OCI-LY7 (cell line): ENCODE measurements around the gene PLPPR3. TPM values are rescaled to one million over a fixed set of nuclear protein-coding genes. Genes with fewer than 3 reads are reported as not detected.

Source experiments
- BruUV-seq: library from RNA; stranded (reverse); fragments of 400-500 nt; replicated peaks from 2 replicates; lab custom pipeline; 2021; lab: Mats Ljungman, UMichigan
- CTCF ChIA-PET: fragments of 300-600 bp; sonication (Branson Sonifier 250); formaldehyde crosslinking; loops from one replicate; lab custom pipeline; 2022; ENCODE audit warnings: antibody characterized with exemption; ENCODE audit not compliant: unreplicated experiment; lab: Charles Lee
- POLR2A ChIA-PET: fragments of 300-600 bp; sonication (Branson Sonifier 250); formaldehyde crosslinking; loops from one replicate; lab custom pipeline; 2022; ENCODE audit warnings: antibody characterized with exemption; lab: Charles Lee
- DNase-seq: peaks from one replicate; pipeline ENCODE4 v3.0.0-alpha.2; 2015; ENCODE audit warnings: low spot score
- H2AFZ ChIP-seq: fragments of 200-600 bp; sonication (generic), shearing (Covaris generic); 2 replicates; pipeline ENCODE4 v1.6.1; 2014; ENCODE audit warnings: mild to moderate bottlenecking, antibody characterized with exemption, low read length, moderate library complexity
- H3K27ac ChIP-seq: fragments of 200-600 bp; sonication (generic); 2 replicates; pipeline ENCODE4 v1.5.1; 2014; ENCODE audit warnings: mixed run types, low read depth, mild to moderate bottlenecking, moderate library complexity, low read length, inconsistent platforms; ENCODE audit not compliant: poor library complexity, severe bottlenecking
- H3K36me3 ChIP-seq: fragments of 200-600 bp; sonication (generic); 2 replicates; pipeline ENCODE4 v1.6.1; 2014; ENCODE audit warnings: mild to moderate bottlenecking, antibody characterized with exemption, low read length, moderate library complexity, mixed read lengths; ENCODE audit not compliant: insufficient read depth
- H3K4me1 ChIP-seq: fragments of 200-600 bp; sonication (generic); 2 replicates; pipeline ENCODE4 v1.5.1; 2014; ENCODE audit warnings: mild to moderate bottlenecking, low read length; ENCODE audit not compliant: insufficient read depth, poor library complexity, severe bottlenecking
- H3K4me2 ChIP-seq: fragments of 200-600 bp; sonication (generic); 2 replicates; pipeline ENCODE4 v1.6.1; 2014; ENCODE audit warnings: mild to moderate bottlenecking, low read length
- H3K4me3 ChIP-seq: fragments of 200-600 bp; sonication (generic); 2 replicates; pipeline ENCODE4 v1.5.1; 2014; ENCODE audit warnings: mild to moderate bottlenecking, low read depth, low read length; ENCODE audit not compliant: poor library complexity, severe bottlenecking
- H3K79me2 ChIP-seq: fragments of 200-600 bp; sonication (generic); 2 replicates; pipeline ENCODE4 v1.6.1; 2016; ENCODE audit warnings: low read depth, mild to moderate bottlenecking, low read length, moderate library complexity, mixed read lengths; ENCODE audit not compliant: insufficient read depth
- H3K9me2 ChIP-seq: fragments of 200-600 bp; sonication (generic); 2 replicates; pipeline ENCODE4 v1.6.1; 2016; ENCODE audit warnings: mild to moderate bottlenecking, low read length, mixed read lengths; ENCODE audit not compliant: insufficient read depth
- H3K9me3 ChIP-seq: fragments of 200-600 bp; sonication (generic); 2 replicates; pipeline ENCODE4 v1.6.1; 2014; ENCODE audit warnings: mild to moderate bottlenecking, mixed run types, low read length, mixed read lengths
- H4K20me1 ChIP-seq: fragments of 200-600 bp; sonication (generic); 2 replicates; pipeline ENCODE4 v1.6.1; 2014; ENCODE audit warnings: mild to moderate bottlenecking, antibody characterized with exemption, low read length, moderate library complexity, mixed read lengths; ENCODE audit not compliant: insufficient read depth
- EZH2phosphoT487 ChIP-seq: fragments of 200-600 bp; sonication (generic); IDR thresholded peaks from 2 replicates; pipeline ENCODE4 v1.6.1; 2018; ENCODE audit warnings: low read depth, borderline replicate concordance, mild to moderate bottlenecking, mixed run types, antibody characterized with exemption, low read length, moderate library complexity, mixed read lengths
- intact Hi-C: fragments of 100-400 bp; cut with micrococcal nuclease; formaldehyde crosslinking; loops from one replicate; pipeline ENCODE4 v1.10.0; 2022; ENCODE audit not compliant: unreplicated experiment
- total RNA-seq, 2 experiments: library from RNA; depleted of rRNA in 1 of 2; stranded (reverse); fragments of >200 nt in 1 of 2; shearing (Covaris generic) in 1 of 2; gene quantifications; 2 replicates each; pipeline ENCODE4 v1.2.3, GENCODE V29; 2014 to 2022
- TF ChIP-seq, protein P1 (sequence below): fragments of 200-600 bp; sonication (generic); conservative IDR thresholded peaks from 2 replicates; pipeline ENCODE4 v1.5.1; 2014; ENCODE audit warnings: mild to moderate bottlenecking, antibody characterized with exemption, low read length, moderate library complexity, mixed read lengths

Gene PLPPR3
- total RNA-seq, 2 experiments from 2014 or later = not detected

DNA sequence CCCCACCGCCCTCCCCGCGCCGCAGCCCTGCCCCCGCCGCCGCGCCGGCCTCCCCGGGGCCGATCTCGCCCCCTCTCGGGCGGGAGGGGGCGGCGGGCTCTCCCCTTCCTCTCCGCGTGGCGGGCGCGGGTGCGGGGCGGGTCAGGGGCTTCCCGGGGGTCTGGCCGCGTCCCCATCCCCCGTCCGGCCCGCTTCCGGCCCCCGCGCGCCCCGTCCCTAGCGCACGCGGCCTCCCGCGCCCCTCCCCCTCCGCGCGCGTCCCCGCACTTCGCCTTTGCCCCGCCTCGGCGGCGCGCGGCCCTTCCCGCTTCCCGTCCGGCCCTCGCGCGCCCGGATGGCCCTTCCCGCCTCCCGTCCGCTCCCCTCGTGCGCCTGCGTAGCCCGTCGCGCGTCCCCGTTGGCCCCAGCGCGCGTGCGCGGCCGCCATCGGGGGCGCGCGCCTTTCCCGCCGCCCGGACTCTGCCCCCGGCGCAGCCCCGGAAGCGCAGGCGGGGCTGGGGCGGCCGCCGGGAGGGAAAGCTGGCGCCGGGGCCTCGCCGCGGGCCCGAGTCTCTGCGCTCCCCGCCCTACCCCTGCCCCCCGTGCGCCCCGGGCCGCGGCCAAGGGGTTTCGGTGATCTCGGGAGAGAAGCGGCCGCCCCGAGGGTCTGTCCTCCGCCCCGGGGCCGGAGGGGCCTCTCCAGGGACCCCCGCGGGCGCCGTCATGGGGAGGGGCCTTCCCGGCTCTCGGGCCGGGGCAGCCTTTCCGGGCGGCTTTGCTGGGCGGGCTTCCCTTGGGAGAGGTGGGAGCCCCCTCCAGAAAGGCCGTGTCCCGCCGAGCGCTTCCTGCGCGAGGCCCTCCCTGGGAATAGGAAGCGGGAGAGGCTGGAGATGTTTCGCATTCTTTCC lies 24.0 kb downstream of the PLPPR3 start:
- Histone ChIP-seq H3K36me3 (peaks cover 49% of the 10 kb centered on the region), H3K4me3 (peak overlapping the region; percentile 98), H3K27ac (peak overlapping the region; percentile 79), H3K79me2 (peaks cover 49% of the 10 kb centered on the region), H3K4me2 (peak overlapping the region; percentile 94), H3K4me1 (peaks cover 21% of the 10 kb centered on the region), H2AFZ (no peak overlapping the region), H3K9me2 (no peaks in the 10 kb centered on the region), H3K9me3 (no peaks in the 10 kb centered on the region), H4K20me1 (peaks cover 45% of the 10 kb centered on the region)
- ChIA-PET CTCF (no interaction called here), POLR2A (no interaction called here)
- peak; percentile 94 for DNase-seq
- TF ChIP-seq EZH2phosphoT487 = no peak
- TF ChIP-seq, protein P1, sequence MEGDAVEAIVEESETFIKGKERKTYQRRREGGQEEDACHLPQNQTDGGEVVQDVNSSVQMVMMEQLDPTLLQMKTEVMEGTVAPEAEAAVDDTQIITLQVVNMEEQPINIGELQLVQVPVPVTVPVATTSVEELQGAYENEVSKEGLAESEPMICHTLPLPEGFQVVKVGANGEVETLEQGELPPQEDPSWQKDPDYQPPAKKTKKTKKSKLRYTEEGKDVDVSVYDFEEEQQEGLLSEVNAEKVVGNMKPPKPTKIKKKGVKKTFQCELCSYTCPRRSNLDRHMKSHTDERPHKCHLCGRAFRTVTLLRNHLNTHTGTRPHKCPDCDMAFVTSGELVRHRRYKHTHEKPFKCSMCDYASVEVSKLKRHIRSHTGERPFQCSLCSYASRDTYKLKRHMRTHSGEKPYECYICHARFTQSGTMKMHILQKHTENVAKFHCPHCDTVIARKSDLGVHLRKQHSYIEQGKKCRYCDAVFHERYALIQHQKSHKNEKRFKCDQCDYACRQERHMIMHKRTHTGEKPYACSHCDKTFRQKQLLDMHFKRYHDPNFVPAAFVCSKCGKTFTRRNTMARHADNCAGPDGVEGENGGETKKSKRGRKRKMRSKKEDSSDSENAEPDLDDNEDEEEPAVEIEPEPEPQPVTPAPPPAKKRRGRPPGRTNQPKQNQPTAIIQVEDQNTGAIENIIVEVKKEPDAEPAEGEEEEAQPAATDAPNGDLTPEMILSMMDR = no peak
- intact Hi-C loops = loop anchor here (2.0 to 5.0 kb wide), 2 partner anchors 135 to 225 kb away; partner anchors contain the start of genes BSG and RNF126
- no TSS peak for BruUV-seq

DNA sequence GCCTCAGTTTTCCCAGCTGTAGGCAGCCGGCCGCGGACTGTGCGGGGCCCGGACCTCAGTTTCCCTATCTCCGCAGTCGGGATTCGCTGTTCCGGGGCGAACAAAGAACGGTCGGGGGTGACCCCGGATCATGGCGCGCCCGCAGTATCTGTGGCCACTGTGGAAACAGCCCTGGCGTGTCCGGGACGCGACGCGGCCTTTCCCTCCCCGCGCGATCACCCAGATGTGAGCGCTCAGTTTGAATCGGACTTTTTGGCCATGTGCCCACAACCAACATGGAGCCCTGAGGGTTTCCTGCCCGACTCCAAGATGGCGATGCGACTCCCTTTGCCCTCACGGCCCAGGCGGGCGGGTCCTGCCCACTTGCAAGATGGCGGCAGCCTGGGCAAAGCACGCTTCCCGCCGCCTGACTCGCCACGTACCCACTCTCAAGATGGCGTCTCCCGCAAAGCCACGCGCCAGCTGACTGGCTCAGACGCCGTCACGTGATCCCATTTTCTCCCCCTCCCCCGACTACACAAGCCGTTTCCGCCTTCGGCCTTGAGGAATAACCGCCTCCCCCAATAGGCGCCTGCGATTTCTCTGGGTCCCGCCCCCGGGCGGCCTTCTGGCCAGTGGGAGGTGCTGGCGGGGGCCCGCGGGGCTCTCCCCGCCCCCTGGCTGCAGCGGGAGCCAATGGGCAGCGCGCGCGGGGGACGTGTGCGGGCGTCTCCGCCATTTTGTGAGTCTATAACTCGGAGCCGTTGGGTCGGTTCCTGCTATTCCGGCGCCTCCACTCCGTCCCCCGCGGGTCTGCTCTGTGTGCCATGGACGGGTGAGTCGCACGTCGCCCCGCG lies 24.8 kb downstream of the PLPPR3 start, which contains the start of gene PTBP1:
Gene PTBP1, plus strand, starts transcription at position 761 of the 836 bp plus-strand sequence. Its CDS starts 46 bp downstream, at position 807.
- peak; percentile 100 for DNase-seq
- ChIA-PET CTCF (no interaction called here), POLR2A (no interaction called here)
- no peaks in the 10 kb centered on the region for H3K9me3 ChIP-seq
- peak within 1 kb of the TSS; percentile 94 for H3K4me2 ChIP-seq
- H3K4me1 ChIP-seq = peaks cover 21% of the 10 kb centered on the region
- H3K4me3 ChIP-seq = peak within 1 kb of the TSS; percentile 98
- BruUV-seq = no TSS peak
- H3K36me3 ChIP-seq = peaks cover 41% of the 10 kb centered on the region
- no peaks in the 10 kb centered on the region for H3K9me2 ChIP-seq
- H4K20me1 ChIP-seq = peaks cover 37% of the 10 kb centered on the region
- TF ChIP-seq EZH2phosphoT487 = no peak
- TF ChIP-seq, protein P1 = no peak
- H2AFZ ChIP-seq = peak within 1 kb of the TSS; percentile 91; the same call in 1 of the 2 replicates
- peaks cover 41% of the 10 kb centered on the region for H3K79me2 ChIP-seq
- intact Hi-C loops = loop anchor here (2.0 to 5.0 kb wide), 2 partner anchors 134 to 225 kb away; partner anchors contain the start of genes BSG and RNF126
- peak within 1 kb of the TSS; percentile 79 for H3K27ac ChIP-seq
